GM12878 (cell line): ENCODE measurements around the gene ADAMTS2. TPM values are rescaled to one million over a fixed set of nuclear protein-coding genes. Genes with fewer than 3 reads are reported as not detected.

Experiments used
- ATAC-seq: fragments of 200-7000 bp; cut with Tn5 transposase; 3 replicates; pipeline ENCODE4 v1.9.1; 2020; ENCODE audit warnings: mild to moderate bottlenecking, moderate library complexity
- BruUV-seq: library from RNA; stranded (reverse); fragments of 400-500 nt; replicated peaks from 2 replicates; lab custom pipeline; 2021; lab: Mats Ljungman, UMichigan
- CTCF ChIA-PET: fragments of 300-600 bp; sonication (Branson Sonifier 250); formaldehyde crosslinking; extraction: SDS; loops from one replicate; lab custom pipeline; 2021; ENCODE audit warnings: inconsistent platforms; lab: Yijun Ruan, JAX
- POLR2A ChIA-PET: fragments of 350-600 bp; formaldehyde crosslinking; extraction: SDS; loops from one replicate; lab custom pipeline; 2021; ENCODE audit warnings: inconsistent platforms; lab: Charles Lee
- RAD21 ChIA-PET: fragments of 300-600 bp; sonication (Branson Sonifier 250); formaldehyde crosslinking; loops from one replicate; lab custom pipeline; 2023; ENCODE audit warnings: antibody characterized with exemption; ENCODE audit not compliant: unreplicated experiment; lab: Charles Lee
- SMC1A ChIA-PET: fragments of 300-600 bp; sonication (Branson Sonifier 250); formaldehyde crosslinking; loops from one replicate; lab custom pipeline; 2023; ENCODE audit not compliant: unreplicated experiment, uncharacterized antibody; lab: Charles Lee
- DNase-seq: peaks from one replicate; pipeline ENCODE4 v3.0.0-alpha.2; 2011; ENCODE audit warnings: low read depth, low spot score
- FAIRE-seq: peaks from 3 replicates; lab custom pipeline; 2011; peaks lifted over from hg19 to GRCh38; lab: Jason Lieb, UNC
- H2AFZ ChIP-seq: 2 replicates; pipeline ENCODE4 v1.6.0; 2011; ENCODE audit warnings: low read depth, low read length, control low read depth; ENCODE audit not compliant: control insufficient read depth
- H3K27ac ChIP-seq: 2 replicates; pipeline ENCODE4 v1.5.1; 2011; ENCODE audit warnings: control low read depth; ENCODE audit not compliant: control insufficient read depth, insufficient read depth
- H3K27me3 ChIP-seq, 2 experiments: replicated peaks in 1 of 2; 2 replicates each; pipeline versions ENCODE4 v1.6.0 to v1.6.1; 2011; ENCODE audit warnings: low read length in 1 of 2; ENCODE audit not compliant: control insufficient read depth in 2 of 2, insufficient read depth in 2 of 2
- H3K36me3 ChIP-seq, 2 experiments: 2 replicates each; pipeline ENCODE4 v1.5.1; 2011; ENCODE audit warnings: low read length in 1 of 2; ENCODE audit not compliant: control insufficient read depth in 2 of 2, insufficient read depth in 2 of 2
- H3K4me1 ChIP-seq: 2 replicates; pipeline ENCODE4 v1.6.1; 2011; ENCODE audit warnings: mild to moderate bottlenecking, low read length, moderate library complexity, mixed read lengths; ENCODE audit not compliant: control insufficient read depth, insufficient read depth
- H3K4me2 ChIP-seq: 2 replicates; pipeline ENCODE4 v1.6.0; 2011; ENCODE audit warnings: control low read depth; ENCODE audit not compliant: control insufficient read depth, insufficient read depth
- H3K4me3 ChIP-seq: fragments of 200-600 bp; sonication (generic); 2 replicates; pipeline ENCODE4 v1.5.1; 2016
- H3K79me2 ChIP-seq: 2 replicates; pipeline ENCODE4 v1.6.0; 2011; ENCODE audit warnings: low read length; ENCODE audit not compliant: control insufficient read depth, insufficient read depth
- H3K9ac ChIP-seq: 2 replicates; pipeline ENCODE4 v1.8.0; 2011; ENCODE audit warnings: low read length, control low read depth, mixed read lengths; ENCODE audit not compliant: control insufficient read depth, insufficient read depth
- H3K9me3 ChIP-seq: replicated peaks from 3 replicates; pipeline ENCODE4 v1.5.1; 2011; ENCODE audit warnings: mild to moderate bottlenecking, low read length; ENCODE audit not compliant: control insufficient read depth, insufficient read depth
- H4K20me1 ChIP-seq: 2 replicates; pipeline ENCODE4 v1.6.0; 2011; ENCODE audit not compliant: control insufficient read depth, insufficient read depth
- CBX3 ChIP-seq: fragments of 200-600 bp; sonication (generic); IDR thresholded peaks from 2 replicates; pipeline ENCODE4 v1.6.1; 2016; ENCODE audit warnings: low read depth, borderline replicate concordance
- ZNF24 ChIP-seq: fragments of 450-650 bp; IDR thresholded peaks from 2 replicates; pipeline ENCODE4 v1.6.1; 2017; ENCODE audit warnings: antibody characterized with exemption, mild to moderate bottlenecking
- WGBS: methylation state at CpG from one replicate; pipeline ENCODE4 v1.1.6; 2016; ENCODE audit warnings: low lambda C conversion rate; ENCODE audit not compliant: insufficient replicate concordance, insufficient coverage; ENCODE audit errors: missing lambda C conversion rate; 5-methylcytosine and 5-hydroxymethylcytosine counted together
- in situ Hi-C: fragments of 300-500 bp; cut with MboI; formaldehyde crosslinking; loops from 9 replicates; pipeline ENCODE4 v1.14.3; 2018; ENCODE audit warnings: mixed read lengths
- intact Hi-C: fragments of 100-400 bp; cut with micrococcal nuclease; formaldehyde crosslinking; loops from one replicate; pipeline ENCODE4 v1.14.2; 2022; ENCODE audit not compliant: unreplicated experiment
- polyA plus RNA-seq, 11 experiments: library from polyadenylated mRNA; depleted of rRNA in 4 of 11; unstranded in 6 of 11; stranded (reverse) in 5 of 11; fragments of >200 nt; fragmentation: Nextera tagmentation in 4 of 11; fragmentation: Illumina TruSeq in 1 of 11; extraction: Ambion mirVana in 4 of 11; extraction: Trizol in 1 of 11; gene quantifications; 1 replicate in 1 of 11; 2 replicates in 10 of 11; pipeline versions ENCODE4 v1.2.1 to v1.2.3, GENCODE V29; 2011 to 2016; ENCODE audit warnings: inconsistent platforms in 2 of 11, missing spikeins in 2 of 11, low read depth in 1 of 11
- total RNA-seq, 4 experiments: library from RNA; depleted of rRNA in 3 of 4; stranded (reverse); fragments of >200 nt in 3 of 4; fragmentation: Illumina TruSeq in 1 of 4; extraction: Trizol in 1 of 4; gene quantifications; 2 replicates each; pipeline versions ENCODE4 v1.2.1 to v1.2.3, GENCODE V29; 2013 to 2021
- TF ChIP-seq, protein P1 (sequence below): fragments of 450-650 bp; IDR thresholded peaks from 2 replicates; pipeline ENCODE4 v1.6.1; 2017; ENCODE audit warnings: mild to moderate bottlenecking, moderate library complexity
- TF ChIP-seq, protein P2 (sequence below): fragments of 450-650 bp; IDR thresholded peaks from 2 replicates; pipeline ENCODE4 v1.6.1; 2017; ENCODE audit warnings: mild to moderate bottlenecking, moderate library complexity

The ADAMTS2 gene
- total and polyA plus RNA-seq, 10 of the 15 experiments (the other 5 are each of a cell fraction or from before 2014, with no cell fraction given), result 0.03 to 0.05 TPM; not detected in 8

DNA sequence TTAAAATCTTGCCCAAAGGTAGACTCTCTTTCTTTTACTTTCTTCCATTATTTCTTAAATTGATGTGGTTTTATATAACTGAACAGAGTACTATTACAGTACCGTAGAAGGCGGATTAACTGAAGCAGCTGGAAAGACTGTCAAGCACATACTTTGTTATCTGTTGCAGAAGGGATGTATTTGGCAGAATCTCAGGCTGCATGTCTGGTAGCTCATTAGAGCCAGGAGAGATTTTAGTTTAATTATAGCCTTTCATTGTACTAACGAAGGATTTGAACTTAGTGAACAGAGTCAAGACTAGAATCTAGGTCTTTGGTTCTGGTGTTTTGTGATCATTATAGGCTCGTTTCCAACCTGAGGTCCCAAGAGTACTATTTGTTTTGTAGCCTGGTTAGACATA is 264.5 kb downstream of the ADAMTS2 start:
- ChIA-PET CTCF (interaction anchor here (0.6 kb wide), 1 partner anchor 869 kb away, joined by 3 read pairs; no protein-coding TSS in a partner anchor), RAD21 (no interaction called here), SMC1A (no interaction called here), POLR2A (interaction anchor here (0.6 kb wide), 1 partner anchor 988 kb away, joined by 3 read pairs; no protein-coding TSS in a partner anchor)
- DNase-seq, result no peak
- Histone ChIP-seq H3K27ac (no peak overlapping the region), H2AFZ (no peak overlapping the region), H3K4me1 (no peaks in the 10 kb centered on the region), H4K20me1 (no peaks in the 10 kb centered on the region), H3K27me3 (no peaks in the 10 kb centered on the region), H3K9ac (no peak overlapping the region), H3K79me2 (no peaks in the 10 kb centered on the region), H3K36me3 (no peaks in the 10 kb centered on the region), H3K9me3 (peaks cover 4% of the 10 kb centered on the region; the same call in 1 of the 3 replicates), H3K4me3 (no peak overlapping the region), H3K4me2 (no peak overlapping the region)
- BruUV-seq, result no TSS peak
- in situ Hi-C loops (no loop called here), intact Hi-C loops (no loop called here)
- FAIRE-seq, result no peak
- TF ChIP-seq CBX3, result no peak
- TF ChIP-seq, protein P1, sequence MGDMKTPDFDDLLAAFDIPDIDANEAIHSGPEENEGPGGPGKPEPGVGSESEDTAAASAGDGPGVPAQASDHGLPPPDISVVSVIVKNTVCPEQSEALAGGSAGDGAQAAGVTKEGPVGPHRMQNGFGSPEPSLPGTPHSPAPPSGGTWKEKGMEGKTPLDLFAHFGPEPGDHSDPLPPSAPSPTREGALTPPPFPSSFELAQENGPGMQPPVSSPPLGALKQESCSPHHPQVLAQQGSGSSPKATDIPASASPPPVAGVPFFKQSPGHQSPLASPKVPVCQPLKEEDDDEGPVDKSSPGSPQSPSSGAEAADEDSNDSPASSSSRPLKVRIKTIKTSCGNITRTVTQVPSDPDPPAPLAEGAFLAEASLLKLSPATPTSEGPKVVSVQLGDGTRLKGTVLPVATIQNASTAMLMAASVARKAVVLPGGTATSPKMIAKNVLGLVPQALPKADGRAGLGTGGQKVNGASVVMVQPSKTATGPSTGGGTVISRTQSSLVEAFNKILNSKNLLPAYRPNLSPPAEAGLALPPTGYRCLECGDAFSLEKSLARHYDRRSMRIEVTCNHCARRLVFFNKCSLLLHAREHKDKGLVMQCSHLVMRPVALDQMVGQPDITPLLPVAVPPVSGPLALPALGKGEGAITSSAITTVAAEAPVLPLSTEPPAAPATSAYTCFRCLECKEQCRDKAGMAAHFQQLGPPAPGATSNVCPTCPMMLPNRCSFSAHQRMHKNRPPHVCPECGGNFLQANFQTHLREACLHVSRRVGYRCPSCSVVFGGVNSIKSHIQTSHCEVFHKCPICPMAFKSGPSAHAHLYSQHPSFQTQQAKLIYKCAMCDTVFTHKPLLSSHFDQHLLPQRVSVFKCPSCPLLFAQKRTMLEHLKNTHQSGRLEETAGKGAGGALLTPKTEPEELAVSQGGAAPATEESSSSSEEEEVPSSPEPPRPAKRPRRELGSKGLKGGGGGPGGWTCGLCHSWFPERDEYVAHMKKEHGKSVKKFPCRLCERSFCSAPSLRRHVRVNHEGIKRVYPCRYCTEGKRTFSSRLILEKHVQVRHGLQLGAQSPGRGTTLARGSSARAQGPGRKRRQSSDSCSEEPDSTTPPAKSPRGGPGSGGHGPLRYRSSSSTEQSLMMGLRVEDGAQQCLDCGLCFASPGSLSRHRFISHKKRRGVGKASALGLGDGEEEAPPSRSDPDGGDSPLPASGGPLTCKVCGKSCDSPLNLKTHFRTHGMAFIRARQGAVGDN, result peak; percentile 76
- TF ChIP-seq, protein P2, sequence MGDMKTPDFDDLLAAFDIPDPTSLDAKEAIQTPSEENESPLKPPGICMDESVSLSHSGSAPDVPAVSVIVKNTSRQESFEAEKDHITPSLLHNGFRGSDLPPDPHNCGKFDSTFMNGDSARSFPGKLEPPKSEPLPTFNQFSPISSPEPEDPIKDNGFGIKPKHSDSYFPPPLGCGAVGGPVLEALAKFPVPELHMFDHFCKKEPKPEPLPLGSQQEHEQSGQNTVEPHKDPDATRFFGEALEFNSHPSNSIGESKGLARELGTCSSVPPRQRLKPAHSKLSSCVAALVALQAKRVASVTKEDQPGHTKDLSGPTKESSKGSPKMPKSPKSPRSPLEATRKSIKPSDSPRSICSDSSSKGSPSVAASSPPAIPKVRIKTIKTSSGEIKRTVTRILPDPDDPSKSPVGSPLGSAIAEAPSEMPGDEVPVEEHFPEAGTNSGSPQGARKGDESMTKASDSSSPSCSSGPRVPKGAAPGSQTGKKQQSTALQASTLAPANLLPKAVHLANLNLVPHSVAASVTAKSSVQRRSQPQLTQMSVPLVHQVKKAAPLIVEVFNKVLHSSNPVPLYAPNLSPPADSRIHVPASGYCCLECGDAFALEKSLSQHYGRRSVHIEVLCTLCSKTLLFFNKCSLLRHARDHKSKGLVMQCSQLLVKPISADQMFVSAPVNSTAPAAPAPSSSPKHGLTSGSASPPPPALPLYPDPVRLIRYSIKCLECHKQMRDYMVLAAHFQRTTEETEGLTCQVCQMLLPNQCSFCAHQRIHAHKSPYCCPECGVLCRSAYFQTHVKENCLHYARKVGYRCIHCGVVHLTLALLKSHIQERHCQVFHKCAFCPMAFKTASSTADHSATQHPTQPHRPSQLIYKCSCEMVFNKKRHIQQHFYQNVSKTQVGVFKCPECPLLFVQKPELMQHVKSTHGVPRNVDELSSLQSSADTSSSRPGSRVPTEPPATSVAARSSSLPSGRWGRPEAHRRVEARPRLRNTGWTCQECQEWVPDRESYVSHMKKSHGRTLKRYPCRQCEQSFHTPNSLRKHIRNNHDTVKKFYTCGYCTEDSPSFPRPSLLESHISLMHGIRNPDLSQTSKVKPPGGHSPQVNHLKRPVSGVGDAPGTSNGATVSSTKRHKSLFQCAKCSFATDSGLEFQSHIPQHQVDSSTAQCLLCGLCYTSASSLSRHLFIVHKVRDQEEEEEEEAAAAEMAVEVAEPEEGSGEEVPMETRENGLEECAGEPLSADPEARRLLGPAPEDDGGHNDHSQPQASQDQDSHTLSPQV, result peak; percentile 92; the same call in 1 of the 2 replicates
- peak; percentile 52; the same call in 1 of the 2 replicates for TF ChIP-seq ZNF24
- ATAC-seq, result no peak
- WGBS, result 62% methylated on average over 4 of the region's 4 CpGs
